ENCODE results near the gene HOXB9.

Gene HOXB9

GRCh38 chr17:48577946-48578615 is 48.1 kb downstream of the HOXB9 start, which contains the start of gene HOXB4:
Gene HOXB4 (minus strand): TSS chr17:48578350. CDS start chr17:48578319, 31 bp downstream.
- TF ChIP-seq CTCF (IDR thresholded peaks at IDR 0.05): no peak

- TF ChIP-seq CTCF (IDR thresholded peaks at IDR 0.05): no peak
Measured at GRCh38 chr17:48577330-48577945, 48.7 kb downstream of the HOXB9 start.

DNA sequence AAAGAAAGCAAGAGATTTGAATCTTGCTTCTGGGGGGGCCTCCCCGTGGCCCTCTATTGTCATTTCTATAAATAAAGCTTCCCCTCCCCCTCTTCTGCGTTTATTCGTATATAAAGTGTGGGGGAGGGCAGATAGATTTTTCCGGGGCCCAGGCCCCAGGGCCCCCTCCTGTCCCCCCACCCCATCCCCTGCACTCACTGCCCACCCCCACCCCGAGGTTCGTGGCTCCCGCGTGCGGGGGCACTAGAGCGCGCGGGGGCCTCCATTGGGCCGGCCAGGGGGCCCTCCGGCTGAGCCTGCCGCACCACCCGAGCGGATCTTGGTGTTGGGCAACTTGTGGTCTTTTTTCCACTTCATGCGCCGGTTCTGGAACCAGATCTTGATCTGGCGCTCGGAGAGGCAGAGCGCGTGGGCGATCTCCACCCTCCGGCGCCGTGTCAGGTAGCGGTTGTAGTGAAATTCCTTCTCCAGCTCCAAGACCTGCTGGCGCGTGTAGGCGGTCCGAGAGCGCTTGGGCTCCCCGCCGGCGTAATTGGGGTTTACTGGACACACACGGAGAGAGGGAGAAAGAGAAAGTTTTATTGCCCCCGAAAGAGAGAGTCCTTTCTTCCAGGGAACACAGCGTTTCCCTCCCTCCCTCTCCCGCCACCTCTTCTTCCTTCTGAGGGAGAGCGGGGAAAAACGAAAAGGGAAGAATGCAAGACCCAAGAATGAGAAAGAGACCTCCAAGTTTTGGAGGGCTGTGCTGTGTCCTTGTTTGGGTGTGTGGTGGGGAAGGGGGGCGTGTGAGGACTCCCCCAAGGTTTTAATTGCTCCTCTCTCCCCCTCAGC is 49.5 kb downstream of the HOXB9 start:
- no peak for TF ChIP-seq CTCF (IDR thresholded peaks at IDR 0.05)

DNA sequence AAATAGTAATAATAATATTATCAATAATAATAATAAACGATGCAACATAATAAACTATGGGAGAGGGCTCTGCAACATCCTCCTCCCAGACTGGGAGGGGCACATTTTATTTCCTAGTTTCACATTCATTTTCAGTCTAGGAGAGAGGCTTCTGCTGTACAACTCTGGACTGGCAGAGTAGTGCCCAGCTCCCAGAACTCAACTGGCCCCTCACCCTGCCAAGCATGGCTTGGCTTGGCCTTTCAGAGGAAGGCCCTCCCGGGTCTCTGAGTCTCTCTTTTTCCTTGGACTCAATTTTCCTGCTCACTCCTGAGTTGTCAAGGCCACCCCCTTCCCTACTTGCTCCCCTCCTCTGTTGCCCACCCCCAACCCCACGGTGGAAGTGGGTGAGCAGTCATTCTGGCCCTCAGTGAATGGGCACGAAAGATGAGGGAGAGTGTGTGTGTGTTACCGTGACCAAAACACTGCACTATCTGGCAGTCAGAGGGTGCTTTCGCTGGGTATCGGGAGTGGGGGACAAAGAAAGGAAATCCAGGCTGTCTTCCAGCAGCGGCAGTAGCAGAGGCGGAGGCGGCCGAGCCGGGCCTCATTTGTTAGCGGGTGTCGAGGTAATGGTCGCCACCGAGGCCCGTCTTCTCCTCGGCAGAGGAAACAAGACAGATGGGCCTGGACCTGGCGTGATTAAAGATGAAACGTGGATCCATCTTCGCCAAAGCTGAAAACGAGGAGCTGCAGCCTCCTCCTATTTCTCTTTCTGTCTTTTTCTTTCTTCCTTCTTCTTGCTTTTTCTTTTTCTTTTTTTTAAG is 50.3 kb downstream of the HOXB9 start:
- TF ChIP-seq CTCF (IDR thresholded peaks at IDR 0.05): no peak

DNA sequence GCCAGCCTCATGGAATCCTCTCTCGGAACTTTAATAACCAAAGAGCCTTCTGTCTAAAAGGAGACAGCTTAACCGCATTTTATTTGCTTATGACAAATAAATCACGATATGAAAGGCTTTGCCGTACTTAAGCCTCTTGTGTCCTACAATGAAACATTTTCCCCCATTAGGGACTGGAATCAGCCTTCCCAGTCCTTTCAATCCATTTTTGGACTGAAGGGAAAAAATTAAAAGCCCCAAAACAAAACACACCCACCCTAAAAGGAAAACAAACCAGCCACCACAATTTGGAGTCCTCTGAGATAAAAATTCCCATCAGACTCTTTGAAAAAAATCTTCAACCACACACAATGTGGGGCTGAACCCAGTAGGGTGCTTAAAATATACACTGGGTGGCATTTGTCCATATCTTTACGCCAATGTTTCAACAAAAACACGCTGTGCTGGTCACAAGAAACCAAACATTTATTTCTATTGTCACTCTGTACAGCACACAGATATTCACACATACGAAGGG is 51.0 kb downstream of the HOXB9 start:
- TF ChIP-seq CTCF (IDR thresholded peaks at IDR 0.05): no peak

- TF ChIP-seq CTCF (IDR thresholded peaks at IDR 0.05): no peak
Measured at GRCh38 chr17:48574505-48575065, 51.6 kb downstream of the HOXB9 start.
